GM18498 (cell line): ENCODE results near the gene PEPD.
"Not testable (repeated sequence)": the region's sequence is repeated elsewhere in the genome, so short reads cannot be mapped to it uniquely, and the experiment has no call there.

ENCODE experiments used
- ATAC-seq: cut with Tn5 transposase; IDR thresholded peaks from one replicate; pipeline ENCODE4 v1.9.1; 2021; ENCODE audit warnings: mild to moderate bottlenecking, moderate library complexity; ENCODE audit not compliant: unreplicated experiment

The PEPD gene

GRCh38 chr19:33499248-33499647 is 22.3 kb downstream of the PEPD start:
- no peak for ATAC-seq

- no peak for ATAC-seq
These were observed 23.1 kb downstream of the PEPD start for GRCh38 chr19:33498391-33499000.

GRCh38 chr19:33497778-33498175 is 23.8 kb downstream of the PEPD start:
- ATAC-seq, result no peak

GRCh38 chr19:33497131-33497777 is 24.3 kb downstream of the PEPD start:
- ATAC-seq, result no peak

- no peak for ATAC-seq
These were observed 25.3 kb downstream of the PEPD start for GRCh38 chr19:33496038-33496895.

GRCh38 chr19:33493401-33494275 is 28.0 kb downstream of the PEPD start:
- ATAC-seq, result no peak

GRCh38 chr19:33492951-33493350 is 28.6 kb downstream of the PEPD start:
- ATAC-seq, result no peak

GRCh38 chr19:33492090-33492489 is 29.5 kb downstream of the PEPD start:
- no peak for ATAC-seq

GRCh38 chr19:33490596-33490995 is 31.0 kb downstream of the PEPD start:
- not testable (repeated sequence) for ATAC-seq

- ATAC-seq, result no peak
These were observed 31.5 kb downstream of the PEPD start for GRCh38 chr19:33490041-33490451.

GRCh38 chr19:33488826-33489225 is 32.8 kb downstream of the PEPD start:
- ATAC-seq, result no peak

GRCh38 chr19:33487901-33488800 is 33.4 kb downstream of the PEPD start:
- ATAC-seq, result no peak

- no peak for ATAC-seq
These were observed 34.4 kb downstream of the PEPD start for GRCh38 chr19:33486936-33487811.

- ATAC-seq, result no peak
These were observed 35.2 kb downstream of the PEPD start for GRCh38 chr19:33486407-33486806.

- ATAC-seq, result no peak
These were observed 37.3 kb downstream of the PEPD start for GRCh38 chr19:33484226-33484774.

- no peak for ATAC-seq
These were observed 39.1 kb downstream of the PEPD start for GRCh38 chr19:33482476-33482875.

GRCh38 chr19:33481863-33482262 is 39.7 kb downstream of the PEPD start:
- no peak for ATAC-seq

- ATAC-seq, result not testable (repeated sequence)
These were observed 42.0 kb downstream of the PEPD start for GRCh38 chr19:33479570-33479969.

GRCh38 chr19:33477781-33478180 is 43.8 kb downstream of the PEPD start:
- ATAC-seq, result no peak
